H1 (cell line): ENCODE data around the gene FNDC10. TPM values are rescaled to one million over a fixed set of nuclear protein-coding genes. Genes with fewer than 3 reads are reported as not detected.

Experiments used
- polyA plus RNA-seq, 7 experiments: library from polyadenylated mRNA; depleted of rRNA in 3 of 7; stranded (reverse) in 5 of 7; unstranded in 2 of 7; fragments of >200 nt in 5 of 7; fragments of 200-250 nt in 2 of 7; gene quantifications; 1 replicate in 5 of 7; 2 replicates in 1 of 7; 4 replicates in 1 of 7; pipeline versions ENCODE4 v1.2.1 to v1.2.3, GENCODE V29; 2011 to 2013; ENCODE audit warnings: missing spikeins in 2 of 7, mixed read lengths in 2 of 7
- total RNA-seq: library from RNA; stranded (reverse); fragmentation: NEBNext Ultra II Directional; extraction: Animal tissue kit (Norgen Biotek cat#: 25700); gene quantifications from 2 replicates; pipeline ENCODE4 v1.2.1, GENCODE V29; 2021
- TF ChIP-seq, protein P1 (sequence below), 3 experiments: IDR thresholded peaks; 1 replicate in 2 of 3; 2 replicates in 1 of 3; pipeline versions ENCODE4 v1.5.1 to v1.6.1; 2011; ENCODE audit warnings: low read length in 3 of 3, mild to moderate bottlenecking in 3 of 3, inconsistent platforms in 2 of 3, low read depth in 1 of 3, moderate library complexity in 1 of 3; ENCODE audit not compliant: insufficient read depth in 1 of 3; ENCODE audit errors: control extremely low read depth in 1 of 3

The FNDC10 gene
- total and polyA plus RNA-seq, 2 of the 8 experiments (the other 6 are each of a cell fraction or from before 2014, with no cell fraction given): 19.0 to 21.8 TPM

GRCh38 chr1:1597275-1597930 is 2.5 kb downstream of the FNDC10 start (continued):
- TF ChIP-seq, protein P1, sequence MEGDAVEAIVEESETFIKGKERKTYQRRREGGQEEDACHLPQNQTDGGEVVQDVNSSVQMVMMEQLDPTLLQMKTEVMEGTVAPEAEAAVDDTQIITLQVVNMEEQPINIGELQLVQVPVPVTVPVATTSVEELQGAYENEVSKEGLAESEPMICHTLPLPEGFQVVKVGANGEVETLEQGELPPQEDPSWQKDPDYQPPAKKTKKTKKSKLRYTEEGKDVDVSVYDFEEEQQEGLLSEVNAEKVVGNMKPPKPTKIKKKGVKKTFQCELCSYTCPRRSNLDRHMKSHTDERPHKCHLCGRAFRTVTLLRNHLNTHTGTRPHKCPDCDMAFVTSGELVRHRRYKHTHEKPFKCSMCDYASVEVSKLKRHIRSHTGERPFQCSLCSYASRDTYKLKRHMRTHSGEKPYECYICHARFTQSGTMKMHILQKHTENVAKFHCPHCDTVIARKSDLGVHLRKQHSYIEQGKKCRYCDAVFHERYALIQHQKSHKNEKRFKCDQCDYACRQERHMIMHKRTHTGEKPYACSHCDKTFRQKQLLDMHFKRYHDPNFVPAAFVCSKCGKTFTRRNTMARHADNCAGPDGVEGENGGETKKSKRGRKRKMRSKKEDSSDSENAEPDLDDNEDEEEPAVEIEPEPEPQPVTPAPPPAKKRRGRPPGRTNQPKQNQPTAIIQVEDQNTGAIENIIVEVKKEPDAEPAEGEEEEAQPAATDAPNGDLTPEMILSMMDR (IDR thresholded peaks at IDR 0.05; ENCODE audit: control extremely low read depth in 1 of 3, insufficient read depth in 1 of 3, low read depth in 1 of 3, low read length in 3 of 3): peak in 2 of 3 experiments; percentile 46 to 66; a peak in 3 of 4 replicates
